ENCODE measurements around the gene ORAI2.

GRCh38 chr7:102424787-102425218 is 8.6 kb upstream of the ORAI2 start:
- TF ChIP-seq CTCF (IDR thresholded peaks at IDR 0.05) (no peak), USF2 (IDR thresholded peaks at IDR 0.05) (no peak), POLR2A (IDR thresholded peaks at IDR 0.05; ENCODE audit: low read length) (no peak), CHD4 (IDR thresholded peaks at IDR 0.05; ENCODE audit: borderline replicate concordance) (no peak), KDM1A (IDR thresholded peaks at IDR 0.05; ENCODE audit: low read depth) (no peak), ZC3H11A (IDR thresholded peaks at IDR 0.05) (no peak), ESRRA (IDR thresholded peaks at IDR 0.05; ENCODE audit: borderline replicate concordance, low read length) (no peak), RAD21 (conservative IDR thresholded peaks at IDR 0.05 in 1 of 2, IDR thresholded peaks at IDR 0.05 in 1 of 2) (no peak), SMC3 (IDR thresholded peaks at IDR 0.05) (no peak), EP300 (IDR thresholded peaks at IDR 0.05) (no peak), JUNB (IDR thresholded peaks at IDR 0.05) (no peak), HDAC2 (IDR thresholded peaks at IDR 0.05) (no peak)
